ENCODE measurements around the gene ELL2.

Gene ELL2

GRCh38 chr5:95846554-95847260, 114.9 kb downstream of the ELL2 start:
- TF ChIP-seq CTCF (IDR thresholded peaks at IDR 0.05; ENCODE audit: control extremely low read depth, extremely low read depth, low read depth, missing control alignments), result peak; percentile 88
- peak; percentile 75 for DNase-seq (ENCODE audit: extremely low spot score)
- ChIA-PET CTCF (interaction anchor here (0.7 to 25.0 kb wide), 31 partner anchors 9 to 489 kb away, joined by 3 to 561 read pairs (median 5); partner anchors contain the start of genes ARSK, GLRX, RFESD and SKIC3), POLR2A (no interaction called here)

- CTCF ChIA-PET, result interaction anchor here (1.2 to 25.0 kb wide), 9 partner anchors 9 to 199 kb away, joined by 3 to 561 read pairs (median 8); partner anchors contain the start of gene RFESD
- no peak for TF ChIP-seq CTCF (IDR thresholded peaks at IDR 0.05; ENCODE audit: control extremely low read depth, extremely low read depth, low read depth, missing control alignments)
Observed at GRCh38 chr5:95845391-95845790, 116.3 kb downstream of the ELL2 start.

GRCh38 chr5:95843733-95844223, 117.9 kb downstream of the ELL2 start:
- no peak for TF ChIP-seq CTCF (IDR thresholded peaks at IDR 0.05; ENCODE audit: control extremely low read depth, extremely low read depth, low read depth, missing control alignments)
- no peak for DNase-seq (ENCODE audit: extremely low spot score)
- POLR2A ChIA-PET, result no interaction called here

More at GRCh38 chr5:95845391-95845790, 116.3 kb downstream of the ELL2 start:
- DNase-seq (ENCODE audit: extremely low spot score), result no peak
- POLR2A ChIA-PET, result no interaction called here

GRCh38 chr5:95842854-95843544, 118.7 kb downstream of the ELL2 start:
- peak; percentile 79 for DNase-seq (ENCODE audit: extremely low spot score)
- CTCF ChIA-PET, result interaction anchor here (0.7 to 25.0 kb wide), 16 partner anchors 10 to 759 kb away, joined by 3 to 561 read pairs (median 4); partner anchors contain the start of genes GLRX and RFESD
- TF ChIP-seq CTCF (IDR thresholded peaks at IDR 0.05; ENCODE audit: control extremely low read depth, extremely low read depth, low read depth, missing control alignments), result peak; percentile 65
- POLR2A ChIA-PET, result no interaction called here

More at GRCh38 chr5:95843733-95844223, 117.9 kb downstream of the ELL2 start:
- CTCF ChIA-PET, result interaction anchor here (0.7 to 25.0 kb wide), 17 partner anchors 9 to 758 kb away, joined by 3 to 561 read pairs (median 4); partner anchors contain the start of genes GLRX and RFESD

- TF ChIP-seq CTCF (IDR thresholded peaks at IDR 0.05; ENCODE audit: control extremely low read depth, extremely low read depth, low read depth, missing control alignments), result no peak
- no peak for DNase-seq (ENCODE audit: extremely low spot score)
- ChIA-PET POLR2A (no interaction called here), CTCF (interaction anchor here (1.0 to 25.0 kb wide), 10 partner anchors 10 to 220 kb away, joined by 3 to 561 read pairs (median 5); partner anchors contain the start of gene GLRX)
Observed at GRCh38 chr5:95841914-95842812, 119.5 kb downstream of the ELL2 start.

Measured in GM10248 (cell line).